Keratinocyte (primary cell): Measurements from ENCODE around the gene TAS2R30. TPM values are rescaled to one million over a fixed set of nuclear protein-coding genes. Genes with fewer than 3 reads are reported as not detected.

Source experiments
- DNase-seq: peaks from one replicate; pipeline ENCODE4 v3.0.0-alpha.2; 2011; ENCODE audit warnings: low read depth, missing footprints, low spot score
- FAIRE-seq: peaks from 2 replicates; lab custom pipeline; 2011; peaks lifted over from hg19 to GRCh38; lab: Jason Lieb, UNC
- H2AFZ ChIP-seq: 2 replicates; pipeline ENCODE4 v1.6.0; 2012; ENCODE audit warnings: low read length, control low read depth, inconsistent platforms; ENCODE audit not compliant: control insufficient read depth
- H3K27ac ChIP-seq: 2 replicates; pipeline ENCODE4 v1.5.1; 2011; ENCODE audit warnings: low read length; ENCODE audit not compliant: control insufficient read depth, insufficient read depth
- H3K27me3 ChIP-seq: 3 replicates; pipeline ENCODE4 v1.6.0; 2011; ENCODE audit warnings: low read length; ENCODE audit not compliant: control insufficient read depth, insufficient read depth; ENCODE audit errors: extremely low read depth
- H3K36me3 ChIP-seq, 2 experiments: 2 replicates in 1 of 2; 3 replicates in 1 of 2; pipeline ENCODE4 v1.5.1; 2011; ENCODE audit warnings: low read length in 2 of 2, mild to moderate bottlenecking in 1 of 2; ENCODE audit not compliant: control insufficient read depth in 2 of 2, insufficient read depth in 2 of 2; ENCODE audit errors: extremely low read depth in 1 of 2
- H3K4me1 ChIP-seq: 3 replicates; pipeline ENCODE4 v1.5.1; 2011; ENCODE audit warnings: low read length; ENCODE audit not compliant: control insufficient read depth, insufficient read depth; ENCODE audit errors: extremely low read depth
- H3K4me2 ChIP-seq: 3 replicates; pipeline ENCODE4 v1.6.0; 2011; ENCODE audit warnings: low read depth, low read length; ENCODE audit not compliant: control insufficient read depth, insufficient read depth; ENCODE audit errors: extremely low read depth
- H3K4me3 ChIP-seq, 3 experiments: fragments of 200-600 bp in 1 of 3; sonication (generic) in 1 of 3; 2 replicates in 2 of 3; 3 replicates in 1 of 3; pipeline ENCODE4 v1.5.1; 2011 to 2016; ENCODE audit warnings: low read length in 3 of 3, mild to moderate bottlenecking in 3 of 3, control low read depth in 2 of 3, inconsistent platforms in 1 of 3, low read depth in 1 of 3, mixed read lengths in 1 of 3, mixed run types in 1 of 3, moderate library complexity in 1 of 3; ENCODE audit not compliant: control insufficient read depth in 2 of 3, insufficient read depth in 2 of 3; ENCODE audit errors: extremely low read depth in 1 of 3
- H3K79me2 ChIP-seq: 2 replicates; pipeline ENCODE4 v1.6.0; 2012; ENCODE audit warnings: low read length; ENCODE audit not compliant: control insufficient read depth, insufficient read depth
- H3K9ac ChIP-seq: 3 replicates; pipeline ENCODE4 v1.6.0; 2011; ENCODE audit warnings: low read length; ENCODE audit not compliant: control insufficient read depth, insufficient read depth; ENCODE audit errors: extremely low read depth
- H3K9me1 ChIP-seq: 3 replicates; pipeline ENCODE4 v1.6.0; 2011; ENCODE audit warnings: low read length; ENCODE audit not compliant: control insufficient read depth, insufficient read depth; ENCODE audit errors: extremely low read depth
- H3K9me3 ChIP-seq: 2 replicates; pipeline ENCODE4 v1.5.1; 2012; ENCODE audit warnings: low read depth, low read length; ENCODE audit not compliant: control insufficient read depth
- H4K20me1 ChIP-seq: 3 replicates; pipeline ENCODE4 v1.6.0; 2011; ENCODE audit warnings: low read length; ENCODE audit not compliant: control insufficient read depth, insufficient read depth; ENCODE audit errors: extremely low read depth
- CTCF ChIP-seq, 3 experiments: IDR thresholded peaks in 1 of 3; conservative IDR thresholded peaks in 1 of 3; optimal IDR thresholded peaks in 1 of 3; 2 replicates in 2 of 3; 3 replicates in 1 of 3; pipeline versions ENCODE3 to v1.5.1; 2011; ENCODE audit warnings: low read length in 3 of 3, mild to moderate bottlenecking in 3 of 3, moderate library complexity in 2 of 3, control low read depth in 1 of 3, inconsistent platforms in 1 of 3; ENCODE audit not compliant: insufficient read depth in 2 of 3; ENCODE audit errors: extremely low read depth in 1 of 3
- EZH2 ChIP-seq: IDR thresholded peaks from one replicate; pipeline ENCODE4 v1.6.1; 2012; ENCODE audit warnings: inconsistent platforms, mild to moderate bottlenecking, low read length, moderate library complexity
- dilution Hi-C: fragments of 300-500 bp; cut with MboI; formaldehyde crosslinking; loops from one replicate; pipeline ENCODE4 v1.7.0; 2020; ENCODE audit warnings: low sequenced_read_pairs; ENCODE audit not compliant: extremely low pct_ligation_motif_present
- polyA plus RNA-seq, 5 experiments: library from polyadenylated mRNA; depleted of rRNA in 3 of 5; stranded (reverse) in 3 of 5; stranded (forward) in 1 of 5; unstranded in 1 of 5; fragments of >200 nt; gene quantifications; 1 replicate in 1 of 5; 2 replicates in 3 of 5; 3 replicates in 1 of 5; pipeline versions ENCODE4 v1.2.1 to v1.2.3, GENCODE V29; 2011 to 2012; ENCODE audit warnings: missing spikeins in 2 of 5, low read depth in 1 of 5, low replicate concordance in 1 of 5

Gene TAS2R30
- polyA plus RNA-seq, 1 donor (not counting 4 experiments of a cell fraction or from before 2014, with no cell fraction given), result 0.18 TPM

GRCh38 chr12:11150832-11151231 lies 16.4 kb upstream of the TAS2R30 start:
- no peak for TF ChIP-seq CTCF (optimal IDR thresholded peaks at IDR 0.05 in 1 of 3, IDR thresholded peaks at IDR 0.05 in 1 of 3, conservative IDR thresholded peaks at IDR 0.05 in 1 of 3; ENCODE audit: extremely low read depth in 1 of 3, insufficient read depth in 2 of 3, low read length in 3 of 3)
- TF ChIP-seq EZH2, result no peak
- no peaks in the 10 kb centered on the region for H3K27me3 ChIP-seq
- H3K9me1 ChIP-seq, result no peaks in the 10 kb centered on the region
- FAIRE-seq (no peak), DNase-seq (no peak)
- no peak overlapping the region for H3K4me3 ChIP-seq
- H2AFZ ChIP-seq, result no peak overlapping the region
- H3K4me1 ChIP-seq, result no peaks in the 10 kb centered on the region
- H4K20me1 ChIP-seq, result no peaks in the 10 kb centered on the region
- dilution Hi-C loops, result no loop called here
- no peak overlapping the region for H3K9ac ChIP-seq
- no peaks in the 10 kb centered on the region for H3K9me3 ChIP-seq
- peaks cover 25% of the 10 kb centered on the region for H3K79me2 ChIP-seq
- no peak overlapping the region for H3K4me2 ChIP-seq
- no peaks in the 10 kb centered on the region for H3K36me3 ChIP-seq
- H3K27ac ChIP-seq, result no peak overlapping the region

- dilution Hi-C loops, result no loop called here
- Histone ChIP-seq H2AFZ (no peak overlapping the region), H3K9me1 (no peaks in the 10 kb centered on the region), H3K27me3 (no peaks in the 10 kb centered on the region), H3K4me3 (no peak overlapping the region), H3K4me2 (no peak overlapping the region), H3K9ac (no peak overlapping the region), H4K20me1 (no peaks in the 10 kb centered on the region), H3K9me3 (no peaks in the 10 kb centered on the region), H3K36me3 (no peaks in the 10 kb centered on the region), H3K4me1 (no peaks in the 10 kb centered on the region), H3K79me2 (peaks cover 21% of the 10 kb centered on the region), H3K27ac (no peak overlapping the region)
- FAIRE-seq (no peak), DNase-seq (no peak)
- no peak for TF ChIP-seq CTCF (optimal IDR thresholded peaks at IDR 0.05 in 1 of 3, IDR thresholded peaks at IDR 0.05 in 1 of 3, conservative IDR thresholded peaks at IDR 0.05 in 1 of 3; ENCODE audit: extremely low read depth in 1 of 3, insufficient read depth in 2 of 3, low read length in 3 of 3)
- no peak for TF ChIP-seq EZH2
Observed at GRCh38 chr12:11147420-11147819, 13.0 kb upstream of the TAS2R30 start.
